H1 (cell line): ENCODE data around the gene DGKD. TPM values are rescaled to one million over a fixed set of nuclear protein-coding genes. Genes with fewer than 3 reads are reported as not detected.

Experiments
- ASH2L ChIP-seq: fragments of 200-600, 300-600 bp; sonication (generic); IDR thresholded peaks from one replicate; pipeline ENCODE4 v1.7.1; 2017; ENCODE audit warnings: low read length
- ATF3 ChIP-seq: IDR thresholded peaks from 2 replicates; pipeline ENCODE4 v1.6.1; 2011; ENCODE audit warnings: low read depth, mild to moderate bottlenecking, low read length; ENCODE audit not compliant: insufficient read depth
- BACH1 ChIP-seq: IDR thresholded peaks from 2 replicates; pipeline ENCODE4 v1.6.1; 2012; ENCODE audit warnings: low read length, improper control_type of control experiment
- BCL11A ChIP-seq, 2 experiments: IDR thresholded peaks; one replicate each; pipeline ENCODE4 v1.6.1; 2011; ENCODE audit warnings: low read depth in 2 of 2, low read length in 2 of 2, mild to moderate bottlenecking in 2 of 2
- BRCA1 ChIP-seq: IDR thresholded peaks from 2 replicates; pipeline ENCODE4 v1.6.1; 2012; ENCODE audit warnings: low read depth, low read length, improper control_type of control experiment
- CBX5 ChIP-seq: fragments of 300-800, 300-1000 bp; sonication (generic); IDR thresholded peaks from 2 replicates; pipeline ENCODE4 v1.7.1; 2016; ENCODE audit warnings: antibody characterized with exemption, low read length, low read depth
- E2F6 ChIP-seq: IDR thresholded peaks from 2 replicates; pipeline ENCODE4 v1.6.1; 2012; ENCODE audit warnings: inconsistent platforms
- EP300 ChIP-seq, 2 experiments: IDR thresholded peaks; 1 replicate in 1 of 2; 2 replicates in 1 of 2; pipeline ENCODE4 v1.6.1; 2011 to 2012; ENCODE audit warnings: low read depth in 2 of 2, low read length in 2 of 2, mild to moderate bottlenecking in 2 of 2, borderline replicate concordance in 1 of 2, inconsistent platforms in 1 of 2, moderate library complexity in 1 of 2
- FOSL1 ChIP-seq: IDR thresholded peaks from 2 replicates; pipeline ENCODE4 v1.6.1; 2011; ENCODE audit warnings: mild to moderate bottlenecking, low read depth, low read length, moderate library complexity; ENCODE audit not compliant: insufficient read depth
- GTF2F1 ChIP-seq: IDR thresholded peaks from 2 replicates; pipeline ENCODE4 v1.6.1; 2012; ENCODE audit warnings: low read depth, low read length, improper control_type of control experiment, borderline replicate concordance
- KDM4A ChIP-seq: IDR thresholded peaks from one replicate; pipeline ENCODE4 v1.7.1; 2012; ENCODE audit warnings: low read depth, mild to moderate bottlenecking, moderate library complexity, low read length, inconsistent platforms; ENCODE audit not compliant: severe bottlenecking
- KDM5A ChIP-seq: fragments of 200-600 bp; IDR thresholded peaks from 2 replicates; pipeline ENCODE4 v1.7.1; 2012; ENCODE audit warnings: mild to moderate bottlenecking, low read length, inconsistent platforms, mixed read lengths
- RBBP5 ChIP-seq: IDR thresholded peaks from 2 replicates; pipeline ENCODE4 v1.7.1; 2012; ENCODE audit warnings: low read depth, mild to moderate bottlenecking, inconsistent platforms, low read length, moderate library complexity, borderline replicate concordance
- RFX5 ChIP-seq: IDR thresholded peaks from 2 replicates; pipeline ENCODE4 v1.6.1; 2011; ENCODE audit warnings: low read depth, low read length, improper control_type of control experiment, borderline replicate concordance
- RNF2 ChIP-seq: fragments of 200-900, 300-1000 bp; sonication (generic); IDR thresholded peaks from 2 replicates; pipeline ENCODE4 v1.7.1; 2016; ENCODE audit warnings: borderline replicate concordance, low read depth, mild to moderate bottlenecking, antibody characterized with exemption, low read length; ENCODE audit not compliant: poor library complexity, severe bottlenecking; ENCODE audit errors: missing control alignments
- SIX5 ChIP-seq: IDR thresholded peaks from 2 replicates; pipeline ENCODE4 v1.6.1; 2011; ENCODE audit warnings: mild to moderate bottlenecking, low read depth, low read length
- SP1 ChIP-seq: IDR thresholded peaks from 2 replicates; pipeline ENCODE4 v1.6.1; 2011; ENCODE audit warnings: low read depth, low read length
- SUZ12 ChIP-seq: fragments of 200-600 bp; sonication (generic); IDR thresholded peaks from 2 replicates; pipeline ENCODE4 v1.6.1; 2012; ENCODE audit warnings: mild to moderate bottlenecking, inconsistent platforms, low read length, moderate library complexity, mixed read lengths
- TAF1 ChIP-seq: IDR thresholded peaks from 2 replicates; pipeline ENCODE4 v1.6.1; 2011; ENCODE audit warnings: mild to moderate bottlenecking, low read depth, low read length
- TCF12 ChIP-seq: IDR thresholded peaks from 2 replicates; pipeline ENCODE4 v1.6.1; 2011; ENCODE audit warnings: low read depth, mild to moderate bottlenecking, low read length
- YY1 ChIP-seq: IDR thresholded peaks from 2 replicates; pipeline ENCODE4 v1.6.1; 2011; ENCODE audit warnings: low read depth, mild to moderate bottlenecking, low read length
- polyA plus RNA-seq, 7 experiments: library from polyadenylated mRNA; depleted of rRNA in 3 of 7; stranded (reverse) in 5 of 7; unstranded in 2 of 7; fragments of >200 nt in 5 of 7; fragments of 200-250 nt in 2 of 7; gene quantifications; 1 replicate in 5 of 7; 2 replicates in 1 of 7; 4 replicates in 1 of 7; pipeline versions ENCODE4 v1.2.1 to v1.2.3, GENCODE V29; 2011 to 2013; ENCODE audit warnings: missing spikeins in 2 of 7, mixed read lengths in 2 of 7
- total RNA-seq: library from RNA; stranded (reverse); fragmentation: NEBNext Ultra II Directional; extraction: Animal tissue kit (Norgen Biotek cat#: 25700); gene quantifications from 2 replicates; pipeline ENCODE4 v1.2.1, GENCODE V29; 2021
- TF ChIP-seq, protein P1 (sequence below): IDR thresholded peaks from 2 replicates; pipeline ENCODE4 v1.6.1; 2012; ENCODE audit warnings: low read length, inconsistent platforms

DGKD gene
- total and polyA plus RNA-seq, 2 of the 8 experiments (the other 6 are each of a cell fraction or from before 2014, with no cell fraction given): 7.7 to 30.9 TPM

DNA sequence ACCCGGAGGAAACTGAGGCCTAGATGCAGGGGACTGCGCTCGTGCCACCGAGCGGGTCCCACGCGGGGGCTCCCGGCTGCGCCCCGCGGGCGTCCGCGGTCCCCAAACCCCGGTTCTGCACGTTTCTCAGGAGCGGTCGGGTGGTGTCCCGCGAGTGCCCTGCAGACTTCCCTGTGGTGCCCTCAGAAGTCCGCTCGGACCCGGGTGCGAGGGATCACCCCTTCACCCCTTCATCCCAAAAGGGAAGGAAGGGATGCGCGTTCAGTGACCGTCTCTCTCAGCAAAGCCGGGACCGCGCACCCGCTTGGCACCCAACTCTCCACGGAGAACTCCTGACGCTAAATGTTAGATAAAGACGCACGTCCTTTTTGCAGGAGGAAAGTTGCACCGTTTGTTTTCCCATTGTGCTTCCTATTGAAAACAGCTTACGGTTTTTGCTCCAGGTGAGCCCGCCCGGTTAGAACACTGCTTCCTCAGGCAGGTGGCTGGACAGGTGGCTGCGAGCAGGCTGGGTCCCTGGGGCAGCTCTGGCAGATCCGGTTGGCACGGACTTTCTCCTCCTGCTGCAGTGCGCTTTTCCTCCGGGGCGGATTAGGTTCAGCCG, 779 bp downstream of the DGKD start (continued):
- TF ChIP-seq BACH1 (no peak), BCL11A (IDR thresholded peaks at IDR 0.05; ENCODE audit: low read depth in 2 of 2, low read length in 2 of 2) (no peak), BRCA1 (no peak), ASH2L (peak; percentile 69), SUZ12 (0 out of 2 replicates have a peak, but pooled peaks have one; percentile 12), EP300 (IDR thresholded peaks at IDR 0.05; ENCODE audit: borderline replicate concordance in 1 of 2, low read depth in 2 of 2, low read length in 2 of 2) (no peak), YY1 (no peak), GTF2F1 (no peak), SIX5 (no peak), ATF3 (no peak), FOSL1 (no peak), KDM5A (no peak), TCF12 (no peak), RFX5 (no peak), E2F6 (no peak), TAF1 (no peak), SP1 (no peak), KDM4A (peak; percentile 63), RNF2 (no peak), CBX5 (no peak), RBBP5 (0 out of 2 replicates have a peak, but pooled peaks have one; percentile 27)
- TF ChIP-seq, protein P1, sequence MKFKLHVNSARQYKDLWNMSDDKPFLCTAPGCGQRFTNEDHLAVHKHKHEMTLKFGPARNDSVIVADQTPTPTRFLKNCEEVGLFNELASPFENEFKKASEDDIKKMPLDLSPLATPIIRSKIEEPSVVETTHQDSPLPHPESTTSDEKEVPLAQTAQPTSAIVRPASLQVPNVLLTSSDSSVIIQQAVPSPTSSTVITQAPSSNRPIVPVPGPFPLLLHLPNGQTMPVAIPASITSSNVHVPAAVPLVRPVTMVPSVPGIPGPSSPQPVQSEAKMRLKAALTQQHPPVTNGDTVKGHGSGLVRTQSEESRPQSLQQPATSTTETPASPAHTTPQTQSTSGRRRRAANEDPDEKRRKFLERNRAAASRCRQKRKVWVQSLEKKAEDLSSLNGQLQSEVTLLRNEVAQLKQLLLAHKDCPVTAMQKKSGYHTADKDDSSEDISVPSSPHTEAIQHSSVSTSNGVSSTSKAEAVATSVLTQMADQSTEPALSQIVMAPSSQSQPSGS: no peak
